GM21619 (cell line): ENCODE results near the gene INPP5A.
"Not testable (repeated sequence)": the region's sequence is repeated elsewhere in the genome, so short reads cannot be mapped to it uniquely, and the experiment has no call there.

ENCODE experiments used
- ATAC-seq: cut with Tn5 transposase; IDR thresholded peaks from one replicate; pipeline ENCODE4 v1.9.1; 2021; ENCODE audit not compliant: unreplicated experiment

Gene INPP5A

DNA sequence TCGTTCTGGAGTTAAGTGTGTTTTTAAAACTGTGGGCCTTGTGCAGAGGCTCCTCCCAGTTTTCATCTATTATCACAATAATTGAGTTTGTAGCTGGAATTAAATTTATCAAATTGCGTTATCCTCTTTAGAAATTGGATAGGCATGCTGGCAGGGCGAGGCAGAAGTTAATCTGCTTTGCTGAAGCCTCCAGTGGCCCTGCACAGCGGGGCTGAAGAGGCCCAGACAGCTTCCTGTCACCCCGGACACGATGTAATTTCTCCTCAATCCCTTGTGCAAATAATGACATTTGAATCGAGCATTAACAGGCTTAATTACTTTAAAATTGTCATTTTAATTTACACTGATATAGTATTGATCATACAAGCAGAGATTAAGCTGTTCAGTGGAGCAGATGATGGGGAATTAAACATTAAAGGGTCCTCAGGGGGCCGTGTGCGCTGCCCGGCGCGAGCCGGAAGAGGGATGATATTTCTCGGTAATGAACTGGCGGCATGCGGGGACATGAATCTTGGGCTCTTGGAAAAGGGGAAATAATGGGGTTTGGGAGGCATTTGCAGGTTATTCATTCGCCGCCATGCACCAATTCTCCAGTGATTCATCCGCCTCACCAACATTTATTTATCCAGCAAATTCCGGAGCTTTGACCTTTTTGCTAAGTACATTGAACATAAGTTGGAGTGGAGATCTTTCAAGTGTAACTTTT lies 129.9 kb downstream of the INPP5A start:
- no peak for ATAC-seq

- ATAC-seq: no peak
Measured at GRCh38 chr10:132668048-132668394, 130.4 kb downstream of the INPP5A start.

DNA sequence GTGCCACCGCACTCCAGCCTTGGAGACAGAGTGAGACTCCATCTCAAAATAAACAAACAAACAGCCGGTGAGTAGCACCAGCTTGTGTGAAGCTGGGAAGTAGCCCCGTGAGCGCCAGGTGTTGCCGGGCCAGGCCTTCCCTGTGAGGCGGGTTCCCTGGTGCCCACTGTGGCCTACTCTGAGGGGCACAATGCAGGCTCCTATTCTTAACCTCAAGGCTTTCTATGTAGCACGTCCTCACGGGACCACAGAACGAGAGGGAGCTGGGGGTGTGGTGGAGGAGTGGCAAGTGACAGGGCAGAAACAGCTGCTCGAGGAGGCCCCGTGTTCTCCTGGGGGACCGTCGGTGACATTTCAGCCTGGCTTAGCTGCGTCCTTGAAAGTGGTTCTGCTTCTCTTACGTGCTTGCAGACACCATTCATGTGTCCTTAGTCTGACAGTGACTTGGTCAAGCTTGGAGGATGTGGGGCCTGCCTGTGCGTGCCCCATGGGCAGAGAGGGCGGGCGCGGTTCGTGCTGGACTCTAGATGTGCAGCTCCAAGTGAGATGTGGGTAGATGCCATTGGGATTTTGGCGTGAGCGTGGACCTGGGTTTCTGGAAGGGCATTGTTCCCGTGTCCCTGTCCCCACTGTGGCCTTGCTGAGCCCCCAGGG lies 131.7 kb downstream of the INPP5A start:
- ATAC-seq: no peak

- no peak for ATAC-seq
Measured at GRCh38 chr10:132670546-132671227, 133.1 kb downstream of the INPP5A start.

DNA sequence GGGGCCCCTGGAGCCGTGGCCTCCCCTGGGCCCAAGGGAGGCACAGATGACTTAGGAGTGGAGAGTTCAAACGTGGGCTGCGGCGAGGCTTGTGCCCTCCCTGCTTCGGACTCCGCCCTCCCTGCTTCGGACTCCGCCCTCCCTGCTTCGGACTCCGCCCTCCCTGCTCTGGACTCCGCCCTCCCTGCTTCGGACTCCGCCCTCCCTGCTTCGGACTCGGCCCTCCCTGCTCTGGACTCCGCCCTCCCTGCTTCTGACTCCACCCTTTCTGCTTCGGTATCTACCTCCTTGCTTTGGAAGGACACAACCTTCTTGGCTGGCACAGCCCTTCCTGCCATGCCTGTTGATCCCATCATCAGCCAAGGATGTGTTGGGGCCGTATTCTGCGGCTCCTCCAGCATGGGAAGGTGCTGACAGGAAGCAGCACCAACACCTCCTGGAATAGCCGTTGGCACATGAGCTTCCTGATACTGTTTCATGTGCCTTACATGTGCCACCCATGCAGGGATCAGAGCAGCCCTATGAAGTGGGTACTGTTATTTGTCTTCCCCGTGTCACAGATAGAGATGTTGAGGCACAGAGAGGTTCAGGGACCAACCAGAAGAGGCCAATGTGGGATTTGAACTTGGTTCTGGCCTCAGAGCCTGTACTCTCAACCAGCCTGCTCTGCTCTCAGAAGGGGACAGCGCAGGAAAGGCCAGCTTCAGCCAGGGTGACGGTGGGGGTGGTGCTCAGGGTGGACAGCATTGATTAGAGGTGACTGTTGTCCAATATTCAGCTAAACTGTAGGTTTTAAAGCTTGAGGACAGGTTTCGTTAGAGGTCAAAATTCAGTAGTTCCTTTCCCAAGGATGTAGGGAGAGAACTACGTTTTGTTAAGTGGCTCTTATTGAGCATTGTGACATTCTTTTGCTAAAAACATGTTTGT lies 133.9 kb downstream of the INPP5A start:
- no peak for ATAC-seq

- not testable (repeated sequence) for ATAC-seq
Measured at GRCh38 chr10:132673746-132674145, 136.2 kb downstream of the INPP5A start.

- no peak for ATAC-seq
Measured at GRCh38 chr10:132674311-132674710, 136.7 kb downstream of the INPP5A start.

DNA sequence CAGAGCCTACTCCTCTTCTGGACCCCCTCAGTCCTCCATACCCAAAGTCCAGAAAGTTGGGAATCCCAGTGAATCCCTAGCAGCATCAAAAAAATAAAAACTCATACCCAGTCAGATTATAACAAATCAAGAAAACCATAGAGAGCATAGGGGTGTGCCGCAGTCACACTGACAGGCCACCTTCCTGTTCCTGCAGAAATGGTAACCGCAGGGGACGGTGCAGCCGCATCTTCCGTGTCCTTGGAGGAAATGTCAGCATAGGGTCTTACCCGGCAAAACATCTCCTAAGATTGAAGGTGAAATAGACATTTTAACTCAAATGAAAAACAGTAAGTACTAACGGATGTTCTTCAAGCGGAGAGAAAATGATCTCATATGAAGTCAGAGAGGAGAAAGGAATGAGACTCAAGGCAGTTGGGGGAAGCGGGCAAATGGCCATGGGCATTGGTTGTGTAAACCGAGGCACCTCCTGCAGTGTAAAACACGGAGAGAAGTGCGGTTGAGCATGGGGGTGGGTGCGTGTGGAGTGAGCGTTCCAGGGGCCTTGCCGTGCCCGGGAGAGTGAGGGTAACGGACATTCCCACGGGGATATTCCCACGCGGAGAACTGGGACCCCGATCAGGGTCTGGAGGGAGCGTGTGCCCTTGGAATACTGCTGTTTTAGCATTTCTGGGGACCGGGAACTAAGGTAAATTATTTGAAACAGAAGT lies 137.6 kb downstream of the INPP5A start:
- no peak for ATAC-seq

DNA sequence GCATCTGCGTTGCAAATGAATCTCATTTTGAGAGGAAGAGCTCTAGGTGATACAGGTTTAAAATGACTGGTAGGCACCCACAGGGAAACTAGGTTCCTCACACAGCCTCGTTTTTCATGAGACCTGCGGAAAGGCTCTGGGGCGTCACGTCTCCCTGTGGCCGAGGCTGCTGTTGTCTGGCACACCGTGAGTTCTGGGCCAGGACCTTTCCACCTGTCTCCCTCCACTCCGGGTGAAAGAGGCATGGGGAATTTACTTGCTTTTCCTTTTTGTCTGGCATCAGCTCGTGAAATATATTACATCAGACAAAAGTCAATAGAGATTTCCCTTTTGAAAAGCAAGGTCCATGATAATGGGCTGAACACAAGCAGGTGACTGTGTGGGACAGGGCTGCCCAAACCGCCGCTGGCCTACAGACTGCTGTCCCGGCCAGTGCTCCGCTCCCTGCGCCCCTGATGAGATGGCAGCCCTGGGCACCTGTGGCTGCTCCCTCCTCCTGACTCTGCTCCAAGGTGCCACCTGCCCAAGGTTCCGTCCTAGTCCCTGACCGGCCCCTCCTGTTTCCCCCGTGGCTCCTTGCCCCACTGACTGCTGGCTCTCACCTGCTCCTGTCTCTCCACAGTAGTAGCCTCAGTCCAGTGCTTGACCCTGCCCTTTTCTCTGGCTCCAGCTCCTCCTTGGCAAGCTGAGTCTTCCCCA lies 138.8 kb downstream of the INPP5A start:
- no peak for ATAC-seq

- no peak for ATAC-seq
Measured at GRCh38 chr10:132677096-132677472, 139.5 kb downstream of the INPP5A start.

DNA sequence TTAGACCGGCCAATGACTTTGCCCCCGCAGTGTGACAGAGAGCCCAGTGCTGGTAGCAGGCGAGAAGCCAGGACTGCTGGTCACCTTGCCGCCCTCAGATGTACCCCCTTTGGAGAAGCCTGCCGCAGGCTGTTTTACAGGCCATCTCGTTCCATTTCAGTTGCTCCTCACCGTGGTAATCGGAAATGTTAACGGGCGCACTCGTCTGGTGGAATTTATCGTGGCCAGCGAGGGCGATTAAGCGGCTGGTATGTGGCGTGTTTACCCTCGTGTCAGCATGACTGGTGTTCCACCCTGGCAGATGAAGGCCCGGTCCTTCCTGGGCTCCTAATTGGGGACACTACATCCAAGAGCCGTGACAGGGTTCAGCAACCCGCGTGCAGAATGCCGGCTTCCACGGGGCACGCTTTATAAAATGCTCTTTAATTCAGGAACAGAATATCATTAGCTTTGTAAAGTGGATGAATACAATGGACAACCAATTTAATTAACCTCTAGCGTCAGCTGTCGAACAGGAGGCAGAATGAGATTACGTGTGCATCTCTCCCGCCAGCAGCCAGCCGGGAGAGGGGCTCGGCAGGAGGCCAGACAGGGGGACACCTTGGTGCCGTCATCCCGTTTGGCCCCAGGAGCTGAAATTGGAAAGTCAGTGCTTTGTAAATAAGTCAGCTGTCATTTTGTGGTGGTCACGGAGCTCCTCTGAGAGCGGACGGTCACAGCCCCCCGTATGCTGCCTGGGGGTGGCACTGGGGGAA lies 140.1 kb downstream of the INPP5A start:
- no peak for ATAC-seq

- no peak for ATAC-seq
Measured at GRCh38 chr10:132678436-132679216, 141.0 kb downstream of the INPP5A start.

- ATAC-seq: no peak
Measured at GRCh38 chr10:132679217-132679595, 141.6 kb downstream of the INPP5A start.

DNA sequence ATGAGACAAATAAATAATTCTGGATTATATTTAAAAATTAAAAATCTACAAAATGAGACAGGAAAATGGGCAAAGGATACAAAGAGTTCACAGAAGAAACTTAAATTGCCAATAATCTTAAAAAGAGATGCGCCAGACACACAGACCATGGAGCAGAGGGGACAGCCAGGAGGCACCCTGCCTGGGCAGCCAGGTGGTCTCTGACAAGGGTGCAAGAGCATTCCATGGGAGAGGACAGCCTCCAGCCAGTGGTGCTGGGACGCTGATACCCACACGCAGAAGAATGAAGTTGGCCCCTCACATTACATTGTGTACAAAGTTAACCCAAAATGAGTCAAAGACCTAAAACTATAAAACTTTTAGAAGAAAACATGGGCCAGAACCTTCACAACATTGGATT lies 142.1 kb downstream of the INPP5A start:
- no peak for ATAC-seq

GRCh38 chr10:132680741-132681140 lies 143.2 kb downstream of the INPP5A start:
- ATAC-seq: not testable (repeated sequence)

DNA sequence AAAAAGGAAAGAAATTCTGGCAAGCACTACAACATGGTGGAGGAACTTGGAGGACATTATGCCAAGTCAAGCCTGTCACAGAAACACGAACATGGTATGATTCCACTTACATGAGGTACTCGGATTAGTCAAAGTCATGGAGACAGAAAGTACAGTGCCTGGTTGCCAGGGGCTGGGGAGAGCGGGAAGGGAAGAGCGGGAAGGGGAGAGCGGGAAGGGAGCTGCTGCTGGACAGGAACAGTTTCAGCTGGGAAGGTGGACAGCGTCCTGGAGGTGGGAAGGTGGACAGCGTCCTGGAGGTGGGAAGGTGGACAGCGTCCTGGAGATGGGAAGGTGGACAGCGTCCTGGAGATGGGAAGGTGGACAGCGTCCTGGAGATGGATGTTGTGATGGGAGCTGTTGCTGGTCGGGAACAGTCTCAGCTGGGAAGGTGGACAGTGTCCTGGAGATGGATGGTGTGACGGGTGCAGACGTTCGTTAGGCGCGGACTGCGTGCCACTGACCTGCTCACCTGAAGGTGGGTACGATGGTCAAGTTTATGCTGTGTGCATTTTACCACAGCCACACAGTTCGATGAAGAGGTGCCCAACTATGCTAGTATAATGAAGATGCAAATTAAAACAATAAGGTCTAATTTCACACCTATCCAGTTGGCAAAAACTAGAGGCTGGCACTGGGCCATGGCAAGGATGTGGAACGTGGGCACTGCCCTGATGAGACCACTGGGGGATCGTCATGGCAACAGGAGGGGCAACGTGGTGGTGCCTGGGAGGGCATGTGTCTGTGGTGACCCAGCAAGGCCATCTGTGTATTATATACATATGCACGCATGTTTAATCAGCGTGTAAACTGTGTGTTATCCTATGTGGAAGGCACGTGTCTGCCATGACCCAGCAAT lies 144.5 kb downstream of the INPP5A start:
- ATAC-seq: no peak

GRCh38 chr10:132684164-132684891 lies 146.7 kb downstream of the INPP5A start:
- ATAC-seq: peak; percentile 90
